Mammary epithelial cell (primary cell): Measurements from ENCODE around the gene AUH.

Source experiments
- EZH2 ChIP-seq: IDR thresholded peaks from 2 replicates; pipeline ENCODE4 v1.6.1; 2012; ENCODE audit warnings: low read length, inconsistent platforms, borderline replicate concordance
- TF ChIP-seq, protein P1 (sequence below), 2 donors: IDR thresholded peaks in 1 of 2; conservative IDR thresholded peaks in 1 of 2; 2 replicates each; pipeline ENCODE4 v1.5.1; 2011 to 2012; ENCODE audit warnings: inconsistent platforms in 2 of 2, low read length in 2 of 2, mild to moderate bottlenecking in 2 of 2, control low read depth in 1 of 2, low read depth in 1 of 2; ENCODE audit not compliant: insufficient read depth in 1 of 2; ENCODE audit errors: extremely low read depth in 1 of 2

DNA sequence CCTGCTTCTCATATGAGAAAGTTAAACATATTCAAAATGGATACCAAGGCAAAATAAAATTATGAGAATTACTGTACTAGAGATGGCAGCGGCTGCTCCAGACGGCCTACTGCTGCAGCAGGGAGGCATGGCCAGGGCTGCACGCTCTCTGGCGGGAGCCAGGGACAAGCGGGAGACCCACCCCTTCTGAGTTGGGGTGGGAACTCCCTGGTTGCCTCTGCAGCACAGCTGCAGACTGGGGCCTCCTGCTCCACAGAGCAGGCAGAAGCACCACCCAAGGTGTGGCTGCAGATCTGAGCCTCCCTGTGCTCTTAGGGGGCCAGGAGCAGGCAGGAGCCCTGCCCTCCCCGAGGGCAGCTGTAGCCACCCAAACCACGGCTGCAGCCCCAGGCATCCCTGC, 2.3 kb upstream of the AUH start:
- TF ChIP-seq EZH2, result no peak
- TF ChIP-seq, protein P1, sequence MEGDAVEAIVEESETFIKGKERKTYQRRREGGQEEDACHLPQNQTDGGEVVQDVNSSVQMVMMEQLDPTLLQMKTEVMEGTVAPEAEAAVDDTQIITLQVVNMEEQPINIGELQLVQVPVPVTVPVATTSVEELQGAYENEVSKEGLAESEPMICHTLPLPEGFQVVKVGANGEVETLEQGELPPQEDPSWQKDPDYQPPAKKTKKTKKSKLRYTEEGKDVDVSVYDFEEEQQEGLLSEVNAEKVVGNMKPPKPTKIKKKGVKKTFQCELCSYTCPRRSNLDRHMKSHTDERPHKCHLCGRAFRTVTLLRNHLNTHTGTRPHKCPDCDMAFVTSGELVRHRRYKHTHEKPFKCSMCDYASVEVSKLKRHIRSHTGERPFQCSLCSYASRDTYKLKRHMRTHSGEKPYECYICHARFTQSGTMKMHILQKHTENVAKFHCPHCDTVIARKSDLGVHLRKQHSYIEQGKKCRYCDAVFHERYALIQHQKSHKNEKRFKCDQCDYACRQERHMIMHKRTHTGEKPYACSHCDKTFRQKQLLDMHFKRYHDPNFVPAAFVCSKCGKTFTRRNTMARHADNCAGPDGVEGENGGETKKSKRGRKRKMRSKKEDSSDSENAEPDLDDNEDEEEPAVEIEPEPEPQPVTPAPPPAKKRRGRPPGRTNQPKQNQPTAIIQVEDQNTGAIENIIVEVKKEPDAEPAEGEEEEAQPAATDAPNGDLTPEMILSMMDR (conservative IDR thresholded peaks at IDR 0.05 in 1 of 2, IDR thresholded peaks at IDR 0.05 in 1 of 2; ENCODE audit: extremely low read depth in 1 of 2, insufficient read depth in 1 of 2, low read depth in 1 of 2, low read length in 2 of 2), result no peak
